GM23338 (cell line): ENCODE results near the gene GZF1. TPM values are rescaled to one million over a fixed set of nuclear protein-coding genes. Genes with fewer than 3 reads are reported as not detected.

Experiments
- ATAC-seq: fragments of 200-7000 bp; cut with Tn5 transposase; 3 replicates; pipeline ENCODE4 v1.9.1; 2020
- DNase-seq: peaks from one replicate; pipeline ENCODE4 v3.0.0-alpha.2; 2015; ENCODE audit warnings: low spot score
- H2AFZ ChIP-seq: fragments of 200-600 bp; sonication (generic); 2 replicates; pipeline ENCODE4 v1.8.0; 2016; ENCODE audit warnings: antibody characterized with exemption, mild to moderate bottlenecking, moderate library complexity
- H3F3A ChIP-seq: fragments of 200-600 bp; sonication (generic); replicated peaks from 2 replicates; pipeline ENCODE4 v1.8.0; 2017; ENCODE audit warnings: antibody characterized with exemption, mixed run types, low read depth
- H3K27ac ChIP-seq: fragments of 200-600 bp; sonication (generic); 2 replicates; pipeline ENCODE4 v1.6.1; 2016; ENCODE audit warnings: low read depth
- H3K27me3 ChIP-seq: fragments of 200-600 bp; sonication (generic); 2 replicates; pipeline ENCODE4 v1.8.0; 2016; ENCODE audit warnings: mild to moderate bottlenecking, mixed run types, moderate library complexity; ENCODE audit not compliant: insufficient read depth
- H3K36me3 ChIP-seq: fragments of 200-600 bp; sonication (generic); 2 replicates; pipeline ENCODE4 v1.8.0; 2016; ENCODE audit warnings: mild to moderate bottlenecking; ENCODE audit not compliant: insufficient read depth
- H3K4me1 ChIP-seq: fragments of 200-600 bp; sonication (generic); 2 replicates; pipeline ENCODE4 v1.8.0; 2016; ENCODE audit warnings: mild to moderate bottlenecking, moderate library complexity; ENCODE audit not compliant: insufficient read depth
- H3K4me2 ChIP-seq: fragments of 200-600 bp; sonication (generic); 2 replicates; pipeline ENCODE4 v1.7.1; 2017; ENCODE audit warnings: mixed run types
- H3K4me3 ChIP-seq: fragments of 200-600 bp; sonication (generic); 2 replicates; pipeline ENCODE4 v1.6.1; 2016; ENCODE audit warnings: mixed run types
- H3K79me2 ChIP-seq: fragments of 200-600 bp; sonication (generic); replicated peaks from 2 replicates; pipeline ENCODE4 v1.8.0; 2017; ENCODE audit warnings: mild to moderate bottlenecking; ENCODE audit not compliant: insufficient read depth
- H3K9me2 ChIP-seq: fragments of 200-600 bp; sonication (generic); 2 replicates; pipeline ENCODE4 v1.8.0; 2017; ENCODE audit not compliant: insufficient read depth
- H4K20me1 ChIP-seq: fragments of 200-600 bp; sonication (generic); replicated peaks from 2 replicates; pipeline ENCODE4 v1.8.0; 2017; ENCODE audit warnings: mild to moderate bottlenecking; ENCODE audit not compliant: insufficient read depth
- H3K27ac Mint-ChIP-seq: 2 replicates; pipeline ENCODE4 v1.8.0; 2020; ENCODE audit warnings: inconsistent platforms, mild to moderate bottlenecking, moderate library complexity, mixed read lengths
- H3K27me3 Mint-ChIP-seq: 3 replicates; pipeline ENCODE4 v1.8.0; 2022; ENCODE audit warnings: low read depth, mild to moderate bottlenecking, moderate library complexity, mixed read lengths, inconsistent platforms; ENCODE audit not compliant: insufficient read depth, poor library complexity
- H3K36me3 Mint-ChIP-seq: 3 replicates; pipeline ENCODE4 v1.8.0; 2021; ENCODE audit warnings: low read depth, mild to moderate bottlenecking, inconsistent platforms, moderate library complexity, mixed read lengths
- H3K4me1 Mint-ChIP-seq: 3 replicates; pipeline ENCODE4 v1.8.0; 2020; ENCODE audit warnings: mild to moderate bottlenecking, inconsistent platforms, mixed read lengths
- H3K4me3 Mint-ChIP-seq: 3 replicates; pipeline ENCODE4 v1.8.0; 2021; ENCODE audit warnings: moderate library complexity, mild to moderate bottlenecking, inconsistent platforms, mixed read lengths
- H3K9me3 Mint-ChIP-seq: 3 replicates; pipeline ENCODE4 v1.8.0; 2020; ENCODE audit warnings: moderate library complexity, mild to moderate bottlenecking, inconsistent platforms, mixed read lengths
- JUNB ChIP-seq: IDR thresholded peaks from one replicate; pipeline ENCODE4 v1.6.1; 2016; ENCODE audit warnings: antibody characterized with exemption; ENCODE audit not compliant: unreplicated experiment
- ZNF114 ChIP-seq: fragments of 250-450 bp; sonication (Bioruptor Pico); IDR thresholded peaks from 2 replicates; pipeline ENCODE4 v1.5.0; 2020; ENCODE audit warnings: mild to moderate bottlenecking, moderate library complexity
- ZNF331 ChIP-seq: fragments of 250-450 bp; sonication (Bioruptor Pico); IDR thresholded peaks from 2 replicates; pipeline ENCODE4 v1.5.0; 2020; ENCODE audit warnings: low read depth, mild to moderate bottlenecking, moderate library complexity
- polyA plus RNA-seq: library from polyadenylated mRNA; unstranded; fragments of >200 nt; fragmentation: Nextera tagmentation; extraction: Ambion mirVana; gene quantifications from 2 replicates; pipeline ENCODE4 v1.2.1, GENCODE V29; 2016
- total RNA-seq: library from RNA; depleted of rRNA; stranded (reverse); fragments of >200 nt; shearing (Covaris generic); gene quantifications from 2 replicates; pipeline ENCODE4 v1.2.3, GENCODE V29; 2014
- TF ChIP-seq, protein P1 (sequence below): IDR thresholded peaks from one replicate; pipeline ENCODE4 v1.6.1; 2018; ENCODE audit warnings: antibody characterized with exemption; ENCODE audit not compliant: unreplicated experiment
- TF ChIP-seq, protein P2 (sequence below): fragments of 250-450 bp; sonication (Bioruptor Pico); IDR thresholded peaks from 2 replicates; pipeline ENCODE4 v1.5.0; 2020; ENCODE audit warnings: mild to moderate bottlenecking, moderate library complexity

Gene GZF1
- total and polyA plus RNA-seq, 2 experiments from 2014 or later: 4.2 to 15.7 TPM

DNA sequence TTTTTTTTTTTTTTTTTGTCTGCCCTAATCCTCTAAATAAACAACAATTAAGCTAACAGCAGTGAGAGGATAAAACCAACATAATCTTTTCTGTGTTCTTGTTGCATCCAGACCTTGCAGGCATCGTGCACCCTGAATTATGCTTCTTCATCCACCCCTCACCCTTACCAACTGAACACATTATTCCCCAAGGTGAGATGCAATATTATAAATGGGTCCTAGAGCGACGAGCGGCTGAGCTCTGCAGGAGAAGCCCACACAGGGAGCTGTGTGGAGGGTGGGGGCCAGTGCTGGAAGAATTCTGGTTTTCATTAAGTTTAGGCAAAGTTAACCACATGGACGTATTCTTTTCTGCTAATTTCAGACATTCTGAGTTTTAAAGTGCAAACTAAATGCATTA, 43.6 kb upstream of the GZF1 start:
- no peaks in the 10 kb centered on the region for H3K27me3 ChIP-seq
- H3K4me1 ChIP-seq: no peaks in the 10 kb centered on the region
- peaks cover 4% of the 10 kb centered on the region; the same call in 1 of the 3 replicates for H3K9me3 Mint-ChIP-seq
- DNase-seq (no peak), ATAC-seq (no peak)
- TF ChIP-seq, protein P1, sequence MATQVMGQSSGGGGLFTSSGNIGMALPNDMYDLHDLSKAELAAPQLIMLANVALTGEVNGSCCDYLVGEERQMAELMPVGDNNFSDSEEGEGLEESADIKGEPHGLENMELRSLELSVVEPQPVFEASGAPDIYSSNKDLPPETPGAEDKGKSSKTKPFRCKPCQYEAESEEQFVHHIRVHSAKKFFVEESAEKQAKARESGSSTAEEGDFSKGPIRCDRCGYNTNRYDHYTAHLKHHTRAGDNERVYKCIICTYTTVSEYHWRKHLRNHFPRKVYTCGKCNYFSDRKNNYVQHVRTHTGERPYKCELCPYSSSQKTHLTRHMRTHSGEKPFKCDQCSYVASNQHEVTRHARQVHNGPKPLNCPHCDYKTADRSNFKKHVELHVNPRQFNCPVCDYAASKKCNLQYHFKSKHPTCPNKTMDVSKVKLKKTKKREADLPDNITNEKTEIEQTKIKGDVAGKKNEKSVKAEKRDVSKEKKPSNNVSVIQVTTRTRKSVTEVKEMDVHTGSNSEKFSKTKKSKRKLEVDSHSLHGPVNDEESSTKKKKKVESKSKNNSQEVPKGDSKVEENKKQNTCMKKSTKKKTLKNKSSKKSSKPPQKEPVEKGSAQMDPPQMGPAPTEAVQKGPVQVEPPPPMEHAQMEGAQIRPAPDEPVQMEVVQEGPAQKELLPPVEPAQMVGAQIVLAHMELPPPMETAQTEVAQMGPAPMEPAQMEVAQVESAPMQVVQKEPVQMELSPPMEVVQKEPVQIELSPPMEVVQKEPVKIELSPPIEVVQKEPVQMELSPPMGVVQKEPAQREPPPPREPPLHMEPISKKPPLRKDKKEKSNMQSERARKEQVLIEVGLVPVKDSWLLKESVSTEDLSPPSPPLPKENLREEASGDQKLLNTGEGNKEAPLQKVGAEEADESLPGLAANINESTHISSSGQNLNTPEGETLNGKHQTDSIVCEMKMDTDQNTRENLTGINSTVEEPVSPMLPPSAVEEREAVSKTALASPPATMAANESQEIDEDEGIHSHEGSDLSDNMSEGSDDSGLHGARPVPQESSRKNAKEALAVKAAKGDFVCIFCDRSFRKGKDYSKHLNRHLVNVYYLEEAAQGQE: no peak
- TF ChIP-seq, protein P2, sequence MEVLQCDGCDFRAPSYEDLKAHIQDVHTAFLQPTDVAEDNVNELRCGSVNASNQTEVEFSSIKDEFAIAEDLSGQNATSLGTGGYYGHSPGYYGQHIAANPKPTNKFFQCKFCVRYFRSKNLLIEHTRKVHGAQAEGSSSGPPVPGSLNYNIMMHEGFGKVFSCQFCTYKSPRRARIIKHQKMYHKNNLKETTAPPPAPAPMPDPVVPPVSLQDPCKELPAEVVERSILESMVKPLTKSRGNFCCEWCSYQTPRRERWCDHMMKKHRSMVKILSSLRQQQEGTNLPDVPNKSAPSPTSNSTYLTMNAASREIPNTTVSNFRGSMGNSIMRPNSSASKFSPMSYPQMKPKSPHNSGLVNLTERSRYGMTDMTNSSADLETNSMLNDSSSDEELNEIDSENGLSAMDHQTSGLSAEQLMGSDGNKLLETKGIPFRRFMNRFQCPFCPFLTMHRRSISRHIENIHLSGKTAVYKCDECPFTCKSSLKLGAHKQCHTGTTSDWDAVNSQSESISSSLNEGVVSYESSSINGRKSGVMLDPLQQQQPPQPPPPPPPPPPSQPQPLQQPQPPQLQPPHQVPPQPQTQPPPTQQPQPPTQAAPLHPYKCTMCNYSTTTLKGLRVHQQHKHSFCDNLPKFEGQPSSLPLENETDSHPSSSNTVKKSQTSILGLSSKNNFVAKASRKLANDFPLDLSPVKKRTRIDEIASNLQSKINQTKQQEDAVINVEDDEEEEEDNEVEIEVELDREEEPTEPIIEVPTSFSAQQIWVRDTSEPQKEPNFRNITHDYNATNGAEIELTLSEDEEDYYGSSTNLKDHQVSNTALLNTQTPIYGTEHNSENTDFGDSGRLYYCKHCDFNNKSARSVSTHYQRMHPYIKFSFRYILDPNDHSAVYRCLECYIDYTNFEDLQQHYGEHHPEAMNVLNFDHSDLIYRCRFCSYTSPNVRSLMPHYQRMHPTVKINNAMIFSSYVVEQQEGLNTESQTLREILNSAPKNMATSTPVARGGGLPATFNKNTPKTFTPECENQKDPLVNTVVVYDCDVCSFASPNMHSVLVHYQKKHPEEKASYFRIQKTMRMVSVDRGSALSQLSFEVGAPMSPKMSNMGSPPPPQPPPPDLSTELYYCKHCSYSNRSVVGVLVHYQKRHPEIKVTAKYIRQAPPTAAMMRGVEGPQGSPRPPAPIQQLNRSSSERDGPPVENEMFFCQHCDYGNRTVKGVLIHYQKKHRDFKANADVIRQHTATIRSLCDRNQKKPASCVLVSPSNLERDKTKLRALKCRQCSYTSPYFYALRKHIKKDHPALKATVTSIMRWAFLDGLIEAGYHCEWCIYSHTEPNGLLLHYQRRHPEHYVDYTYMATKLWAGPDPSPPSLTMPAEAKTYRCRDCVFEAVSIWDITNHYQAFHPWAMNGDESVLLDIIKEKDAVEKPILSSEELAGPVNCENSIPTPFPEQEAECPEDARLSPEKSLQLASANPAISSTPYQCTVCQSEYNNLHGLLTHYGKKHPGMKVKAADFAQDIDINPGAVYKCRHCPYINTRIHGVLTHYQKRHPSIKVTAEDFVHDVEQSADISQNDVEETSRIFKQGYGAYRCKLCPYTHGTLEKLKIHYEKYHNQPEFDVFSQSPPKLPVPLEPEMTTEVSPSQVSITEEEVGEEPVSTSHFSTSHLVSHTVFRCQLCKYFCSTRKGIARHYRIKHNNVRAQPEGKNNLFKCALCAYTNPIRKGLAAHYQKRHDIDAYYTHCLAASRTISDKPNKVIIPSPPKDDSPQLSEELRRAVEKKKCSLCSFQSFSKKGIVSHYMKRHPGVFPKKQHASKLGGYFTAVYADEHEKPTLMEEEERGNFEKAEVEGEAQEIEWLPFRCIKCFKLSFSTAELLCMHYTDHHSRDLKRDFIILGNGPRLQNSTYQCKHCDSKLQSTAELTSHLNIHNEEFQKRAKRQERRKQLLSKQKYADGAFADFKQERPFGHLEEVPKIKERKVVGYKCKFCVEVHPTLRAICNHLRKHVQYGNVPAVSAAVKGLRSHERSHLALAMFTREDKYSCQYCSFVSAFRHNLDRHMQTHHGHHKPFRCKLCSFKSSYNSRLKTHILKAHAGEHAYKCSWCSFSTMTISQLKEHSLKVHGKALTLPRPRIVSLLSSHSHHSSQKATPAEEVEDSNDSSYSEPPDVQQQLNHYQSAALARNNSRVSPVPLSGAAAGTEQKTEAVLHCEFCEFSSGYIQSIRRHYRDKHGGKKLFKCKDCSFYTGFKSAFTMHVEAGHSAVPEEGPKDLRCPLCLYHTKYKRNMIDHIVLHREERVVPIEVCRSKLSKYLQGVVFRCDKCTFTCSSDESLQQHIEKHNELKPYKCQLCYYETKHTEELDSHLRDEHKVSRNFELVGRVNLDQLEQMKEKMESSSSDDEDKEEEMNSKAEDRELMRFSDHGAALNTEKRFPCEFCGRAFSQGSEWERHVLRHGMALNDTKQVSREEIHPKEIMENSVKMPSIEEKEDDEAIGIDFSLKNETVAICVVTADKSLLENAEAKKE: no peak
- TF ChIP-seq JUNB: no peak
- TF ChIP-seq ZNF331 (CRISPR knock-in tag): no peak
- TF ChIP-seq ZNF114 (CRISPR knock-in tag): no peak
- no peak overlapping the region for H3K27ac ChIP-seq
- H3K27me3 Mint-ChIP-seq: no peaks in the 10 kb centered on the region
- H3K4me3 ChIP-seq: no peak overlapping the region
- H3K79me2 ChIP-seq: no peaks in the 10 kb centered on the region
- H4K20me1 ChIP-seq: no peaks in the 10 kb centered on the region
- no peaks in the 10 kb centered on the region for H3K36me3 ChIP-seq
- H3K4me2 ChIP-seq: no peak overlapping the region
- no peak overlapping the region for H2AFZ ChIP-seq
- no peaks in the 10 kb centered on the region for H3K36me3 Mint-ChIP-seq
- no peaks in the 10 kb centered on the region for H3K4me1 Mint-ChIP-seq
- no peaks in the 10 kb centered on the region for H3K9me2 ChIP-seq
- no peaks in the 10 kb centered on the region for H3F3A ChIP-seq
- H3K4me3 Mint-ChIP-seq: no peak overlapping the region
- no peak overlapping the region for H3K27ac Mint-ChIP-seq
